ENCODE data around the gene LPAR3.

The LPAR3 gene

DNA sequence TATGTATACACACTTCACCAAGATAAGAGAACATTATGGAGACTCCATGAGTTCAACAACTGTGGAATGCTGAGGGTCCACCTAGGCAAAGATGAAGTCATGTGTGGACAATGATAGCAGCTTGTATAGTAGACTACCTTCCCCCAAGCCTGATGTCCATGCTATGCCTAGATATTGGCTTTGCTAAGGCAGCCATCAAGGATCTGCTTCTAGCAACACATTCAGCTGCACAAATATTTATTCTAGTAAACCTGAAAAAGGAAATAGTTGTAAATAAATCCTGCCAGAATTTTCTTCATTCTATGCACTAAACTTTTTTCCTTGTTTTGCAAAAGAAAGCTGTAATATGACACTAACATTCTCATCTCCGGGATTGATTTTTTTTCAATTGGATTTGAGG lies 7.0 kb upstream of the LPAR3 start:
- no peak for DNase-seq

DNA sequence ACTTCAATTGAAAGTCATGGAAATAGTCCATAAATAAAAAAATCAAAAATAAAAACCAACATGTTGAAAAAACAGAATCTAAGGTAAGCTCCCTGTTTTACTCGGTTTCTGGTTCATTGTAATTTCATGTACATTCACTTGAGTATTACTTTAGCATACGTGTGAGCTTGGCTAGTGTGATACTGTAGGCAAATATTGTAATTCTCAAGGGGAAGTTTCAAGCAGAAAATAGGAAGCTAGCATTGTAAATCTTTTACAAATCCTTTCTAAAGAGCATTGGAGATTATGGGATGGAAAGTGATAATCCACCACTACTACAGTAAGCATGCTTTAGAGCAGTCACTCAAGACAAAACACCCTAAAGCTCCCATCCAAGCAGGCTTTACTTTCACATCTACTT lies 3.3 kb upstream of the LPAR3 start:
- no peak for DNase-seq

DNA sequence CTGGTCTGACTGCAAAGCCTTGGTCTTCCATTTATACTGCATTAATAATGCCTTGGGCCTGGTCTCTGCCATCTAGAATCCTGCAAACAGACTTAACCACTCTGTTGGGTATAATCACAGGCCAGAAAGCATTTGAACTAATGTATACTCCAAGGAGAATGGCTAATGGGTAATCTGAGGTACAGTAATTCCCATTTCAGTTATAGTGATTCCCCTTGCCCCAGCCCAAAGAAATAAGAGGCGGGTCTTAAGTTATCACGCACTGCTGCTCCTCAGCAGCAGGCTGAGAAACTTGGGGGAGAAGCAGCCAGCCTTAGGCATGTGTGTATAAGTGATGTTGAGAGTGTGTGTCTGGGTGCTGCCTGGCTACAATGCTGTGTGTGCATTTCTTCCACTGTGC lies 2.4 kb downstream of the LPAR3 start:
- no peak for DNase-seq

DNA sequence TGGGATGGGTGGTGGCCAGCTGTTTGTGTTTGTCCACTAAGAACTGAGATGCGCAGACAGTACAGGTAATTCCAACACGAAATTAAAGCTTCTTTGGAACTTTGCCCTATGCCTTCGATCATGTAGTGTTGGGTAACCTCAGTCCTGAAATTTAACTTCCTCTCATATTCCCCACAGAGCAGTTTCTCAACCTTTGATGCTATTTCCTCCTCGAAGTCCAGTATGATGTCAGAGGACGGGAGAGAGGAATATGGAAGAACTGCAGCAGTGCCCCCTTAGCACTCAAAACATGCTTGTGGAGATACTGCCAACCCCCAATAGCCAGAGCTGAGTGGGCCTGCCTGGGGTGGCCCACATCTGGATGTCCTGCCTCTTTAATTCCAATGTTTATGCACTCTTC lies 3.6 kb downstream of the LPAR3 start:
- DNase-seq = no peak

DNA sequence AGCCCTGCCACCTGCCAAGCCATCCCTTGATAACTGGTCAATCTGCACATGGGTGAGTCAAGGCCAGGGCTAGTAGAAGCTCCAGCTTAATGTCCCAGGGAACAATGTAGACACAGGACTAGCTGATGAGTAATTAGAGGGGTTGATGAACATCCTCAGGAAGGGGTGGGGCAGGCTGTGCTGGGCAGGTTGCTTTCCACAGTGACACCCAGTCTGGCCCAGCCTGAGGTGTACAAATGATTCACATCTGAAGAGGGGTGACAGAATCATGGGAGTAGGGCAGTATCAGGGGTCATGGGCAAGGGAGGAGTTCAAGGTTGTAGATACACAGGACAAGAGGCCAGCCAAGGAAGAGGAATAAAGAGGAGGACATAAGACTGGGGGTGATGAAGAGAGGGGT lies 4.3 kb downstream of the LPAR3 start:
- no peak for DNase-seq

DNA sequence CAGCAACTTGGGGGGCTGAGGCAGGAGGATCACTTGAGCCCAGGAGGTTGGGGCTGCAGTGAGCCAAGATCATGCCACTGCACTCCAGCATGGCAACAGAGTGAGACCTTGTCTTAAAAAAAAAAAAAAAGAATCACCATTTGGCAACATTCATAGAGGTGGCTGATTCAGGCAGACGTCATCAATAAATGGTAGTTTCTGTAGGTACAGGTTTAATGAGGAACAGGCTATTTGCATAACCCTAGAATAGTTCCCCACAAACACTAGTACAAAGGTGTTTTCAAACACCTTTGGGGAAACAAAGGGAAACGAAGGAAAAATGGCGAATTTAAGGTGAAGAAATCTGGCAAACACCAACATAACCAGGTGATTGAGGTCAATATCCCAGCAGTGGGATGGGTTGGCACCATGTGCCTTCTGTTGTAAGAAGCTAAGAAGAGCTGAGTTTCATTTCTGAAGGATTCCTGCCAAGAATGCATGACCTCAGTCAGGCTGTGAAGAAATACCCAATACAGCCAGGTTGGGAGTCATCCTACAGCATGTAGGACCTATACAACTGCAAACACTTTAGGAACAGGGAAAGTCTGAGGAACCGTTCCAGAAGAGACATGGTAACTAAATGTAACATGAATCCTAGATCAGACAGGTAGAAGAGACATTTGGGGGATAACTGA lies 5.6 kb downstream of the LPAR3 start:
- DNase-seq = no peak

DNA sequence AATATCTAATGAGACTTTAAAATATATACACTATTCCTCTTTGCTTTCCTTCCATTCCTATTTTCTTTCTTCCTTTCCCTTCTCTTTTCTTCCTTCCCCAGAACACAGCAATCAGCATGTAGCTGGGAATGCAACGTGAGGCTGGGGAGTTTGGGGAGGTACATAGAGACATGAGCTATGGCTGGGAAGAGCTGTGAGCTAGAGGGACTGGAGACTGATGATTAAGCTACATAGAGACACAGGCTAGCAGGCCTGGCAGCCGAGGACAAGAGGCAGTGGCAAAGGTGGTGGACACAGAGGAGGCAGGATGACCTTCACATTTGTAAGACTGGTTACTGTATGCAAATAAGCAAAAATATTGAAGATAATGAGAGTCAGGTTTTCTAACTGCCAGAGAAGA lies 7.5 kb downstream of the LPAR3 start:
- DNase-seq = no peak

DNA sequence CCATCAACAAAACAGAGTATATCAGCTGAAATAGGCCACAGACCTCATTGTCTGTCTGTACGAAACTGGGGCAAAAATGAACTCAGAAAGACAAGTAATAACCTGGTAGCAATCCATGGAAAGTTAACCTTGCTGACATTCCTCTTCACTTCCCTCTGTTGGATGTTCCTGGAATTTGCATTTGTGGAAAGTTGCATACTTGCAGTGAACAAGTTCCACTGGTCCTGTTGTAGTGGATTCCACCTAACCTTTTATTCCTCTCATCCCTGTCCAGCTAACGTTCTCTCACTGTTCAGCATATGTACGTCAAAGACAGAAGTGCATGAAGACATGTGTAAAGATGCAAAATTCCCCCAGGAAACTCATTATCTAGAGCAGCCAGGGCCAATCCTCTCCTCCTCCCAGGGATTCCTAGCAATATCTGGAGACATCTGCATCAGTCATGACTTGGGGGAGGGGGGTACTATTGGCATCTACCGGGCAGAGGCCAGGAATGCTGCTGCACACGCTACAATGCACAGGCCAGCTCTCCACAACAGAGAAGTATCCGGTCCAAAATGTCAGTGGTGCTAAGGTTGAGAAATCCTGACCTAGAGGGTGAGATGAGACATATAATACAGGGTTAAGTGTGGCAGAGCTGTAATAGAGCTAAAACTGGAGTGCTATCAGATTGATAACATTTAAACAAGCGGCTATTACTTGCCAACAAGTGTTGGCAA lies 8.2 kb downstream of the LPAR3 start:
- DNase-seq = no peak

DNA sequence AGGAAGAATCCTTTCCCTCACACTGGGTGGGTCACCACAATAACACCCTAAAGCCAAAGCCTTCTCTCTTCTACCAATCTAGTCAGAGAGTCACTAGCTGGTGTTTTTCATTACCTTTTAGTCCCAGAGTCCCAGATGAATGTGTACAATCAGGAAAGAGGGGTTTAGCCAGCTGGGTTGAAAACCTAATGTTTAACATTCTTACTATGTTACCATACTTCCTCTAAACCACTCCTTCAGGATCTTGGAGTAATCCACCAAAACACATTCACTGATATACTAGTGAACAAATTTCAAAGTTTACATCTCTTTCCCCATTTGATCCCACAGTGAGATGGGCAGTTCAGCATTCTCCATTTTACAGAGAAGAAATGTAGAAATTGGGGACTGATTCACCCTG lies 9.7 kb downstream of the LPAR3 start:
- no peak for DNase-seq

DNA sequence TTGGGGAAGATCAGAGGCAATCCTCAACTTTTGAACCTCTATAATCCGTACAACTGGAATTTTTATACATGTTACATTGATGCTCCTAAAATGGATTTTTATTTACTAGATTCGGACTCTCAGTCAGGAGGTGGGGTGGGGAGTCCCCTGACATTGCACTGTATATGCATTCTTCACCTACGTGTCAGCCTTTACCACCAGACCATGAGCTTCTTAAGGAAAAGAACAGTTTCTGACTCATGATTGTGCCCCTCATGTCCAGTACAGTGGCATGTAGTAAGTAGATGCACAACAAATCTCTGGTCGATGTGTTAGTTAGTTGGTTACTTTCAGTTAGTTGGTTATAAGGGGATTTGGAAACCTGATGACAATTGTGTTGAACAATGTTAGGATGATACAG lies 15.4 kb downstream of the LPAR3 start:
- no peak for DNase-seq

DNA sequence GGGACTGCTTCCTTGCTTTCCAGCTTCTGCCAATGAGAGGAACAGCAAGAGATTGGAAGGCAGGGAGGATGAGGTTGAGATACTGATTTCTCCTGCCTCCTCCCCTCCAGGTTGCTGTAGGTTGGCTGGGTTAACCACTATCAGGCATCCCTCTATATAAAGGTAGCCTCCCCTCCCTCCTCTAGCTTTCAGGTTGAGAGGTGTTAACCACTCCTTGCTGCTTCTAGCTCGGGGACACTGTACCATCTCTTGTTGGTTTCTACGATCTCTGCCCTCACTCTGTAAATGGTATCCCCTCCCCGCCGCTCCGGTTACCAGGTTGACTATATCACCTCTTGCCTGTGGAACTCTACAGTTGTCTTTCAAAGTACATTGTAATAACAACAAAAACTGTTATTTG lies 16.7 kb downstream of the LPAR3 start:
- no peak for DNase-seq

DNA sequence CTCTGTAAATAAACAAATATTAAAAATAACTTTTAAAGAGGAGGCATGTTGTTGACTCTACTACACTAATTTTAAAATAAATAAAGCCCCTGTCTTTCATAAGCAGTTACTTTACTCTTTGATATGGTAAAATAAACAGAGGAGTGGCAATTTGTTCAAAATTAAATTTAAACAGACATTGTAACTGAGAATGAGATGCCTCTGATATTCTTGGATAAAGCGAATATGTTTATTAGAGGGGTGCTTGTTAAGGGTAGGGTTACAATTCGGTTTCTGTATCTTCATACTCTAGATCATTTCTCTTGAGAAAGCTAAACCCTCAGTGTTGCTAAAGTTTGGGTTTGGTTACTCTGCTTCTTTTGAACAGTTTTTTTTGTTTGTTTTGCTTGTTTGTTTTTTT lies 19.6 kb downstream of the LPAR3 start:
- no peak for DNase-seq

DNA sequence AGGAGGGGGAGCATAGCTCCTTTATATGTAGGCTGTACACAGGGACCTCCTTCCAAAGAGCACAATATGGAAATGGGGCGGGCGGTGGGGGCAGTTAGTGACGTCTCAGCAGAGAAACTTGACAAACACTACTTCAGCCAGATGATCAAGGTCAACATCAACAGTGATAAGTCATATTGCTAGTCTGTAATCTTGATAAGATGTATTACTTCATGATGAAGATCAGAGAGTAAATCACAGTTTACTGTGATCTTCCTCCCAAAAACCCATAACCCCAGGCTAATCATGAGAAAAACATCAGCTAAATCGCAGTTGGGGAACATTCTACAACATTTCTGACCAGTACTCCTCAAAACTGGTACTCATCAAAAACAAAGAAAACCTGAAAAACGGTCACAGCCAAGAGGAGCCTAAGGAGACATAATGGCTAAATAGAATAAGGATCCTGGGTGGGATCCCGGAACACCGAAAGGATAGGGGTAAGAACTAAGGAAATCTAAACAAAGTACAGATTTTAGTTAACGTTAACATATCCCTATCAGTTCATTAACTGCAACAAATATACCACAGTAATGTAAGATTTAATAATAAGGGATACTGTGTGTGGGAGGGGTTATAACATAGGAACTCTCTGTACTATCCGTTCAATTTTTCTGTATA lies 20.2 kb downstream of the LPAR3 start:
- no peak for DNase-seq

DNA sequence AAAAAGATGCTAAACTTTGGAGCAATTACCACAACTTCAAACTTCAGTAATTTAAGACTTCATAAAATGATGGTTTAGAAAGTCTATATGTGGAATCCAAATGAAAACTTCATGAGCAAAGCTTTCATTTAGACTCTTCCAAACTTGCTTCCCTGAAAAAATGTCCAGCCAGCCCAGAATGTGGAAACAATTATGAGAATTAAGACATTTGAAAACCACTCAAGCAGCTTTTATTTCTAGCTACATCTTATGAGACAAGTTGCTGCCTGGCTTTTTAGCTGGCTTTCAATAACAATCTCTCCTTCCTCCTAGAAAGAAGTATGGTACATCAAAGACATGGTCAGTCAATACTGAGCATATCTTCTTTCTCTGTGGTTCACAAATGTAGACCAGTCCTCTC lies 21.8 kb downstream of the LPAR3 start:
- DNase-seq = no peak

DNA sequence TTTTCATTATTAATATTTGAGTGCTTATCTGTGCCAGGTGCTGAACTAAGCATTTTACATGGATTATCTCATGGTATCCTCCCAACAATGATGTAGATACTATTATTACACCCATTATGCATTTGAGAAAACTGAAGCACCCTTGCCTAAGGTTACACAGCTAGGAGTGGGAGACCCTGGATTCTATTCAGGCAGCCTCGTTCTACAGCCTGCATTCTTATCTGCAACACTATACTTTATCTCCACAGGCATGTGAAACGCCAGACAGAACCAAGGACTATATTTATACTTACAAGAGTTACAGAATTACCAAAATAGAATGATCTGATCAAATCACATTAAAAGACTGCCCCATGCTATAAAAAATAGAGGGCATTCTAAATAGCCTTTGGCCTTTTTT lies 22.4 kb downstream of the LPAR3 start:
- no peak for DNase-seq

DNA sequence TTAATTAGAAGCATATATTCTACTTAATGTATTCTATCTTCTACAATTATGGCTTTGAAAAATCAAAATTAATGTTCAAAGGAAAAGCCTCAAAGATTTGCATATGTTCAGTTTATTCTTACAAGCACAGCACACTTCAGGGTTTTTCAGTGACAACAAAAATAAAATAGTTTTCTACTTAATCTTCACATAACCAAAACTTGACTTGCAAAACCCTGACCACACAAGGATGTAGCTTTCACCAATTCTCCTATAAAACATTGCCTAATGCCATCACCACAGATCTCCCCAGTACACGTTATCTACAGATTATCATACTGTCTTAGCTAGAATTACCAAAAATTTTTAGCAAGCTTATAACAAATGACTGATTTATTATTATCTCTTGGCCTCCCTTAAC lies 23.3 kb downstream of the LPAR3 start:
- no peak for DNase-seq

DNA sequence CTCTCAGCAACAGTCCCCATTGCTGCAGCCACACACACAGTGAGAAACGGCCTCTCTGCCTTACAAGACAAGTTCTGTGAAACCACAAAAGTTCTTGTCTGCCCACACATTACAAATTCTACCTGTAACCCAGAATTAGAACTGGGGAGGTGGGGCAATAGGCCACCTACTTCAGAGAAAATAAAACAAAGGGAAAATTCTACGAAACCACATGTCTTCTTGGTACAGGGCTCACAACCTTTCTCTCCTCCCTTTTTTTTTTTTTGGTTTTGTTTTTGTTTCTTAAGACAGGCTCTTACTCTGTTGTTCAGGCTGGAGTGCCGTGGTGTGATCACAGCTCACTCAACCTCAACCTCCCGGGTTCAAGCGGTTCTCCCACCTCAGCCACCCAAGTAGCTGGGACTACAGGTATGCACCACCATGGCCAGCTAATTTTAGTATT lies 30.2 kb downstream of the LPAR3 start:
- DNase-seq = no peak

DNA sequence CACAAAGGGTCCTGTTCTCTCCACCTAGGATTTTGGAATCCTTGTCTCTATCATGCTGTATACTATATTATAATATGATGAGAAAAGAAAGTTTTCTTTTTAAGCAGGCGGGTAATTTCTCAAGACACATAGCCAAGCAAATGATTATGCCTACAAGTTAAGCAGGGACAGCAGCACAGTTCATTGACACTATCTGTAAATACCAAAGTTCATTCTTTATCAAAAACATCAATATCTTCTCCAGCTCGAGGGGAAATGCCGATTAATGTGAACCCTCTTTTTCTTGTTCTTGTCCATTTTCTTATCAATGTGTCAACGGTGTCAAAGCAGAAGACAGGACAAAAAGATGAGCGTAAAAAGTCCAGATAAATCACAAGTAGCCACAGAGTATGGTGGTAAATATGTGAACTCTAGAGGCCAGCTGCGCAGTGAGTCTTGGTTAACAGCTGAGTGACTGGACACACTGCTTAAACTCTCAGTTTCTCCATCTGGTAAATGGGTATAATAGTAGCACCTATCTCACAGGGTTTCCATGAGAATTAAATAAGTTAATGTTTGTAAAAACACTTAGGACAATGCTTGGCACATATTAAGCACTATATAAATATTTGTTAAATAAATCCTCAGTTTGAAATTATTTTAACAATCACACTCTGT lies 30.9 kb downstream of the LPAR3 start:
- no peak for DNase-seq

DNA sequence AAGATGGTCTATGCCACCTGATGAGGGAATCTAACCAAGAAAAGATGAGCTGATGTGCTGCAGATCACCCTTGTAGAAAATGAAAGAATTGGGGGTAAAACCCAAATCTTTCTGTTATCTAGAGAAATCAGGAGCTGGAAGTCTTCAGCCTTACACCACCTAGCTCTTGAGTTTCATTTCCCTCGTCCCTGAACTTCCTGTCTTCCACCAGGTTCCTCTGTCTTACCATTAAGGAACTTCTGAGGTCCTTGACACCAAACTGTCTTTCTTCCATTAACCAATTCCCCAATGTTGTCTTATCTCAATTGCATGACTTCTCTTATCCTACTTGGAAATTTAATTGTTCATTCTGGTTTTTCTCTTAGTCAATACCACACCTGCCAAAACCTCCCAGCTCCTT lies 31.5 kb downstream of the LPAR3 start:
- DNase-seq = no peak

DNA sequence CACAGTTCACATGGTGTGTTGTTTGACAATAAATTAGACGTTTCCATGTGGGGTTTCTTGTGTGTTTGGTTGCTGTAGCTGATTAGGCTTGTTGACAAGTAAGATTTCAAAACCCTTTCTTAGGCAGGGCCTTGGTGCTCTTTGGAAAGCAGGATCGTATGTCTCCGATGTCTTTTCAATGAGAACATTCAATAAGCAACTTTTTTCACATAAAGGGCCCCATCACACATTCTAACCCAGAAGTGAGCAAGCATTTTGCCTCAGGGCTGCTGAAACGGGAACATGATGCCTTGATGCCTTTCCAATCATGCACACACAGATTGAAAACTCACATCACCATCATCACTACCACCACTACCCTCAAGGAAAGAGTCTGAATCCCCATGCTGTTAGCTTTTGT lies 33.1 kb downstream of the LPAR3 start:
- DNase-seq = no peak

DNA sequence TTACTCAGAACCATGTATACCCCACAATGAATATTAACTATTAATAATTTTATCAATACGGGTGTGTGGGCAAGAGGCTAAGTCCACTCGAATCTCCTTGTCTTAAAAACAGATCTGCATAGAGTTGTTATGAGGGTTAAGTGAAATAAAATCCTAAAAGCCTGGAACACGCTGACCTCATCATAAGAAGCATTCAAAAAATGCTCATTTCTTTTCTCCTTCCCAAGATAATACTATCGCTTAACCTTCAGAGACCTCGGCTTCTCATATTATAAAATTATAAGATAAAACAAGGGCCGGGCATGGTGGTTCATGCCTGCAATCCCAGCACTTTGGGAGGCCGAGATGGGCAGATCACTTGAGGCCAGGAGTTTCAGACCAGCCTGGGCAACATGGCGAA lies 35.1 kb downstream of the LPAR3 start:
- DNase-seq = no peak

DNA sequence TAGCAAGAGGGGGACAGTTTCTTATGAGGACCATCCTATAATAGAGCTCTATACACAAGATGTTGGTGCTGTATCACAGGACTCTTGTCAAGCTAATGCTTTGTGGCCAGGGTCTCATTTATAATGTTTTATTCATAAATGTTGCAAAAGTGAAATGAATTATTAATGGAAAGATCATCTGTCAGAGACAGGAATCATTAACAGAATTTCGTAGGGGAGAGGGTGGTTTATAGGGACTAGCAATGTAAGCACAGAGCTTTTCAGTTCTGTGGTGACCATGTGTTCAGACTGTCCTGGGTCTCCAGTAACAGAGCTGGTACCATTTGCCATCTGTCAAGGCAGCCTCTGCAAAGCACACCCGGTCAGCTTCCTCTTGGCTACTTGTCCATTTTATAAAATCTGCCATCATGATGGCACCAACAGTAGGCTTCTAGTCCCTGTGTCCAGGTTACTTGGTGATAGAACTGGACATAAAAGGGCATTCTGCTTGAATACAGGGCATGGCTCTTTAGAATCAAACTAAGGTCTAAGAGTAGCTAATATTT lies 36.2 kb downstream of the LPAR3 start:
- DNase-seq = no peak
